IPS-15b (cell line): ENCODE data around the gene MTMR10.

Source experiments
- H3K27me3 ChIP-seq: one replicate; pipeline ENCODE4 v1.6.1; 2013; ENCODE audit warnings: low read length; ENCODE audit not compliant: control insufficient read depth, insufficient read depth
- H3K36me3 ChIP-seq: one replicate; pipeline ENCODE4 v1.6.1; 2013; ENCODE audit warnings: low read length; ENCODE audit not compliant: control insufficient read depth, insufficient read depth
- H3K4me1 ChIP-seq: one replicate; pipeline ENCODE4 v1.6.1; 2013; ENCODE audit warnings: mild to moderate bottlenecking, low read length; ENCODE audit not compliant: control insufficient read depth, insufficient read depth
- H3K4me3 ChIP-seq: one replicate; pipeline ENCODE4 v1.5.1; 2013; ENCODE audit warnings: low read depth, low read length
- H3K9ac ChIP-seq: one replicate; pipeline ENCODE4 v1.6.1; 2013; ENCODE audit warnings: low read depth, mild to moderate bottlenecking, low read length
- H3K9me3 ChIP-seq: one replicate; pipeline ENCODE4 v1.6.1; 2013; ENCODE audit warnings: mild to moderate bottlenecking, low read length; ENCODE audit not compliant: control insufficient read depth, insufficient read depth

The MTMR10 gene

GRCh38 chr15:31025996-31026395 lies 34.6 kb upstream of the MTMR10 start:
- Histone ChIP-seq H3K36me3 (no peaks in the 10 kb centered on the region), H3K4me3 (no peak overlapping the region), H3K9me3 (no peaks in the 10 kb centered on the region), H3K27me3 (no peaks in the 10 kb centered on the region), H3K4me1 (peaks cover 19% of the 10 kb centered on the region), H3K9ac (no peak overlapping the region)

DNA sequence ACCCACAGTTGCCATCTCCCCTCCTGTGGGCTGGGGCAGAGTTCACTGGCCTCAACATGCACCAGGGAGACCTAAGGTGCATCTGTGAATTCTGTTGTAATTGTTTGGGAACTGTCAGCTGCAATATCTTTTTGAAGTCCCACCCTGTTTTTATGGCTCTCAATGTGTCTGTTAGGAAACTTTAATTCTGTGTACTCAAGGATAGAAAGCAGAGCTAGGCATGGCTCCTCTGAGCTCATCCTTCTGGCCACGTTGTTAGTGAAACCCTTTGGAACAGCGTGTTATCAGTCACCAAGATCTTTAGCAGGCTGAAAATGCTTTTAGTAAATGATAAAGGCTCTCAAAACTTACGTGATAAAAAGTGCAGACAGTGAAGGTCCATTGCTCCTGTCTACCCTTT lies 33.6 kb upstream of the MTMR10 start:
- Histone ChIP-seq H3K4me1 (peaks cover 19% of the 10 kb centered on the region), H3K36me3 (no peaks in the 10 kb centered on the region), H3K9me3 (no peaks in the 10 kb centered on the region), H3K4me3 (no peak overlapping the region), H3K9ac (no peak overlapping the region), H3K27me3 (no peaks in the 10 kb centered on the region)

DNA sequence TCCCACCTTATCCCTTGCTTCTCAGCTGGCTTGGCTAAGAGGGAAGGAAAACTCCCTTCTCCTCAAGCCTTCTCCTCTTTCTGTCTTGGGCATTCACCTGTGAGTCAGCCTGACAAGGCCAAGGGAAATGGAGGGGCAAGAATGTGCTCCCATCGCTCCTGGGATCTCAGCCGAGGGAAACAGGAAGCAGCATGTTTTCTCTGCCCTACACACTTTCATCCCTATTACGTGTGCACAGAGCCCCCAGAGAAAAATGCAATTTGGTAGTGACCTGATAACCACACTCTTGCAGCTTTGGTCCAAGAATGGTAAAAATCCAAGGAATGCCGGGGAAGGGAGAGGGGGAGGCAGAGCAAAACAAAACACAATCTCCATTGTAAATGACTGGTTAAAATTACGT lies 32.9 kb upstream of the MTMR10 start:
- Histone ChIP-seq H3K4me1 (peaks cover 19% of the 10 kb centered on the region), H3K9me3 (no peaks in the 10 kb centered on the region), H3K36me3 (no peaks in the 10 kb centered on the region), H3K9ac (no peak overlapping the region), H3K4me3 (no peak overlapping the region), H3K27me3 (no peaks in the 10 kb centered on the region)

DNA sequence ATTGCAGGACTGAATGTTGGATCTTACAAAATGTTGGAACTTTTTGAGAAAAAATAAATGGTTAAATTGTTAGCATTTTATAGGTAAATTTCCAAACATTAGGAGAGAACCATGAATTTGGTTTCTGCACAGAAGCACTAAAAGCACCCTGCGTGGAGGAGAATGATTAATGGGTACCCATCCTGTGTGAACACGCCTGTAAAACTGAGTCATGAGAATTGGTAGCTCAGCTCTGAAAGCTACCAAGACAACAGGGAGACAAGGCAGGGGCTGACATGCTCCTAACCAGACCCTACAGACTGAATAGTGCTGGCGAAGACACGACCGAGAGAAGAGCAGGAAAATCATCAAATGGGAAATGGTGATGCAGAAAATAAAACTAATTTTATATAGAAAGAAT lies 32.4 kb upstream of the MTMR10 start:
- H3K27me3 ChIP-seq, result no peaks in the 10 kb centered on the region
- no peaks in the 10 kb centered on the region for H3K9me3 ChIP-seq
- H3K9ac ChIP-seq, result no peak overlapping the region
- peaks cover 19% of the 10 kb centered on the region for H3K4me1 ChIP-seq
- no peak overlapping the region for H3K4me3 ChIP-seq
- H3K36me3 ChIP-seq, result no peaks in the 10 kb centered on the region

GRCh38 chr15:31021067-31021665 lies 29.7 kb upstream of the MTMR10 start:
- no peaks in the 10 kb centered on the region for H3K27me3 ChIP-seq
- H3K9me3 ChIP-seq, result no peaks in the 10 kb centered on the region
- no peaks in the 10 kb centered on the region for H3K36me3 ChIP-seq
- H3K9ac ChIP-seq, result no peak overlapping the region
- no peak overlapping the region for H3K4me3 ChIP-seq
- peaks cover 19% of the 10 kb centered on the region for H3K4me1 ChIP-seq

GRCh38 chr15:31020542-31020941 lies 29.1 kb upstream of the MTMR10 start:
- Histone ChIP-seq H3K9ac (no peak overlapping the region), H3K4me1 (peaks cover 19% of the 10 kb centered on the region), H3K9me3 (no peaks in the 10 kb centered on the region), H3K36me3 (no peaks in the 10 kb centered on the region), H3K4me3 (no peak overlapping the region), H3K27me3 (no peaks in the 10 kb centered on the region)

GRCh38 chr15:31019986-31020385 lies 28.6 kb upstream of the MTMR10 start:
- H3K9ac ChIP-seq, result no peak overlapping the region
- H3K9me3 ChIP-seq, result no peaks in the 10 kb centered on the region
- peaks cover 16% of the 10 kb centered on the region for H3K4me1 ChIP-seq
- H3K27me3 ChIP-seq, result no peaks in the 10 kb centered on the region
- no peaks in the 10 kb centered on the region for H3K36me3 ChIP-seq
- H3K4me3 ChIP-seq, result no peak overlapping the region

DNA sequence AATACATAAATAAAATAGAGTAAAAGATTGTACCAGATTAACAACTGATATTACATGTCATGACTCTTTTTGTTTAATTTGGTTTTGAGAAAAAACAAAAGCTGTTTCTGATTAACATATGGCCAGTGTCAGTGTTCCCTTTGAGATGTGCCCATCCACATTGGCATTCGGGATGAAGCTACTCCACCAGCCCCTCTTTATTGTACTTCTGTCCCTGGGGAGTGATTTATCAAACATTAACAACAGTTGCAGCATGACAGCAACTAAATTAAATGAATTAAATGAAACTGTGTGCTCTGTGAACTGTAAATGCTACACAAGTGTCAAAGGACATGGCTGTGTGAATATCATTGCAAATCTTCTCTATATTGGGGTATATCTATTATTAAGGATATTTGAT lies 25.9 kb upstream of the MTMR10 start:
- H3K9ac ChIP-seq, result no peak overlapping the region

GRCh38 chr15:31016446-31016915 lies 25.1 kb upstream of the MTMR10 start:
- Histone ChIP-seq H3K4me3 (no peak overlapping the region), H3K9me3 (no peaks in the 10 kb centered on the region), H3K36me3 (no peaks in the 10 kb centered on the region), H3K27me3 (no peaks in the 10 kb centered on the region), H3K4me1 (peaks cover 13% of the 10 kb centered on the region), H3K9ac (no peak overlapping the region)

More for the DNA sequence above, 25.9 kb upstream of the MTMR10 start:
- no peaks in the 10 kb centered on the region for H3K36me3 ChIP-seq
- H3K27me3 ChIP-seq, result no peaks in the 10 kb centered on the region
- H3K4me1 ChIP-seq, result peaks cover 13% of the 10 kb centered on the region
- no peaks in the 10 kb centered on the region for H3K9me3 ChIP-seq
- H3K4me3 ChIP-seq, result no peak overlapping the region

- H3K9me3 ChIP-seq, result no peaks in the 10 kb centered on the region
- no peak overlapping the region for H3K4me3 ChIP-seq
- H3K27me3 ChIP-seq, result no peaks in the 10 kb centered on the region
- H3K9ac ChIP-seq, result no peak overlapping the region
- H3K4me1 ChIP-seq, result peaks cover 13% of the 10 kb centered on the region
- H3K36me3 ChIP-seq, result no peaks in the 10 kb centered on the region
Measured at GRCh38 chr15:31014608-31014925, 23.1 kb upstream of the MTMR10 start.

DNA sequence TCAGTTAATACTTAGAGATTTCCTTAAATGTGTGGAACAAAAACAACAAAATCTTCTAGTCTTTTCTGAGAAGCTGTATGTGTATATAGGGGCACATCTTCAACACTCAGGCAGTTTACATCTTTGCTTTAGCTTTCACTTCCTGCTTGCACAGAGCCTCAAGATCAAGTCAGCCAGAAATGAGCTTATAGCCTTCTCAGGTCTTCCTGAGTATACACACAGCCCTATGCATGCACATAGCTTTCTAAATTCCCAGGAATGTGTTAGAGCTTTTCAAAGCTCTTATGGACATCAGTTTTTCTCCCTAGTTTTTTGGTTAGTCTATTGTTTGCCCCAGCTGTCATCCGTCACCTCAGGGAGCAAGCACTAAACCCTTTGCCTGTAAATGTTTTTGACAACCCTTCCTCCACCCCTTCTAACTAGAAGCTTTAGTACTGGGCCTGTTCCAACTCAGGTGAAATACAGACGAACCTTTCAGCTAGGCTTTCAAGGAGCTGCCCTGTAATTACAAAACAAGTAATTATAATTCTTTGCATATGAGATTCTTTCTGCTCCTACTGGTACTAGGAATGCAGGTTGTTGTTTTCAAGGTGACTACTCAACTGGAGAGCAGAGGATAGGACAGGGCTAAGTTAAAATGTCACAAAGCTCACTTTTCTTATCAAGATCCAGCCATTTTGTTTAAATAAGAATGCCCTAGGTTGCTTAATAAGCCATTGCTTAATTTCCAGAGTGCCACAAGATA lies 22.6 kb upstream of the MTMR10 start:
- peaks cover 13% of the 10 kb centered on the region for H3K4me1 ChIP-seq
- no peaks in the 10 kb centered on the region for H3K9me3 ChIP-seq
- H3K4me3 ChIP-seq, result no peak overlapping the region
- no peaks in the 10 kb centered on the region for H3K27me3 ChIP-seq
- H3K9ac ChIP-seq, result no peak overlapping the region
- no peaks in the 10 kb centered on the region for H3K36me3 ChIP-seq

GRCh38 chr15:31012455-31012854 lies 21.0 kb upstream of the MTMR10 start:
- Histone ChIP-seq H3K4me1 (peaks cover 13% of the 10 kb centered on the region), H3K4me3 (no peak overlapping the region), H3K36me3 (no peaks in the 10 kb centered on the region), H3K27me3 (no peaks in the 10 kb centered on the region), H3K9me3 (no peaks in the 10 kb centered on the region), H3K9ac (no peak overlapping the region)
